Transverse colon (tissue), 4 donors: Measurements from ENCODE around the gene PAF1. TPM values are rescaled to one million over a fixed set of nuclear protein-coding genes. Genes with fewer than 3 reads are reported as not detected.

Experiments
- DNase-seq: peaks from one replicate; pipeline ENCODE4 v3.0.0-alpha.2; 2019
- H3K27ac ChIP-seq, 4 donors: fragments of 200-600 bp; sonication (generic); 2 replicates each; pipeline ENCODE4 v1.5.1; 2016 to 2018; ENCODE audit warnings: inconsistent platforms in 4 of 4
- H3K27me3 ChIP-seq: fragments of 200-600 bp; sonication (generic); 2 replicates; pipeline ENCODE4 v1.5.1; 2017; ENCODE audit warnings: inconsistent platforms
- H3K36me3 ChIP-seq, 4 donors: fragments of 200-600 bp; sonication (generic); 2 replicates each; pipeline ENCODE4 v1.5.1; 2017 to 2019; ENCODE audit warnings: inconsistent platforms in 4 of 4
- H3K4me1 ChIP-seq, 4 donors: fragments of 200-600 bp; sonication (generic); 2 replicates each; pipeline ENCODE4 v1.5.1; 2017 to 2020; ENCODE audit warnings: inconsistent platforms in 4 of 4
- H3K4me3 ChIP-seq, 4 donors: fragments of 200-600 bp; sonication (generic); 1 replicate in 1 of 4; 2 replicates in 3 of 4; pipeline versions ENCODE4 v1.5.1 to v1.6.1; 2017 to 2019; ENCODE audit warnings: inconsistent platforms in 4 of 4
- H3K9me3 ChIP-seq, 2 donors: fragments of 200-600 bp; sonication (generic); 2 replicates each; pipeline ENCODE4 v1.5.1; 2017 to 2019; ENCODE audit warnings: inconsistent platforms in 2 of 2
- CTCF ChIP-seq, 5 experiments: fragments of 200-600 bp in 3 of 5; fragments of 450-650 bp in 2 of 5; sonication (generic) in 3 of 5; IDR thresholded peaks; 1 replicate in 2 of 5; 2 replicates in 3 of 5; pipeline ENCODE4 v1.5.1; 2016 to 2017; ENCODE audit warnings: antibody characterized with exemption in 5 of 5, inconsistent platforms in 3 of 5, mild to moderate bottlenecking in 2 of 5, moderate library complexity in 1 of 5
- EP300 ChIP-seq: sonication (generic); formaldehyde crosslinking; IDR thresholded peaks from one replicate; pipeline ENCODE4 v1.6.1; 2017; ENCODE audit warnings: antibody characterized with exemption, low read depth
- POLR2A ChIP-seq: fragments of 450-650 bp; IDR thresholded peaks from one replicate; pipeline ENCODE4 v1.6.1; 2016; ENCODE audit warnings: antibody characterized with exemption, mild to moderate bottlenecking, moderate library complexity
- POLR2AphosphoS5 ChIP-seq, 3 donors: sonication (generic); formaldehyde crosslinking; IDR thresholded peaks; one replicate each; pipeline ENCODE4 v1.6.1; 2016; ENCODE audit warnings: antibody characterized with exemption in 3 of 3
- WGBS, 2 donors: methylation state at CpG; one replicate each; pipeline ENCODE4 v1.1.5; 2018; ENCODE audit warnings: low coverage in 1 of 2; 5-methylcytosine and 5-hydroxymethylcytosine counted together
- in situ Hi-C, 4 donors: fragments of 200-750 bp; cut with MboI; loops; one replicate each; pipeline versions ENCODE4 v1.15.0 to v1.15.1; 2017; ENCODE audit warnings: low sequenced_read_pairs in 3 of 4, low pct_ligation_motif_present in 1 of 4, low pct_unique_long_range_greater_than_20kb in 1 of 4
- intact Hi-C: fragments of 100-400 bp; cut with DNase I; formaldehyde crosslinking; loops from one replicate; pipeline ENCODE4 v1.15.1; 2023; ENCODE audit warnings: low total_unique reads
- total RNA-seq, 4 donors: library from RNA; depleted of rRNA; stranded (reverse); fragments of >200 nt; gene quantifications; one replicate each; pipeline ENCODE4 v1.1.0, GENCODE V29; 2016

Gene PAF1
- total RNA-seq, 4 donors from 2014 or later = 37.8 to 71.2 (median 43.0) TPM

DNA sequence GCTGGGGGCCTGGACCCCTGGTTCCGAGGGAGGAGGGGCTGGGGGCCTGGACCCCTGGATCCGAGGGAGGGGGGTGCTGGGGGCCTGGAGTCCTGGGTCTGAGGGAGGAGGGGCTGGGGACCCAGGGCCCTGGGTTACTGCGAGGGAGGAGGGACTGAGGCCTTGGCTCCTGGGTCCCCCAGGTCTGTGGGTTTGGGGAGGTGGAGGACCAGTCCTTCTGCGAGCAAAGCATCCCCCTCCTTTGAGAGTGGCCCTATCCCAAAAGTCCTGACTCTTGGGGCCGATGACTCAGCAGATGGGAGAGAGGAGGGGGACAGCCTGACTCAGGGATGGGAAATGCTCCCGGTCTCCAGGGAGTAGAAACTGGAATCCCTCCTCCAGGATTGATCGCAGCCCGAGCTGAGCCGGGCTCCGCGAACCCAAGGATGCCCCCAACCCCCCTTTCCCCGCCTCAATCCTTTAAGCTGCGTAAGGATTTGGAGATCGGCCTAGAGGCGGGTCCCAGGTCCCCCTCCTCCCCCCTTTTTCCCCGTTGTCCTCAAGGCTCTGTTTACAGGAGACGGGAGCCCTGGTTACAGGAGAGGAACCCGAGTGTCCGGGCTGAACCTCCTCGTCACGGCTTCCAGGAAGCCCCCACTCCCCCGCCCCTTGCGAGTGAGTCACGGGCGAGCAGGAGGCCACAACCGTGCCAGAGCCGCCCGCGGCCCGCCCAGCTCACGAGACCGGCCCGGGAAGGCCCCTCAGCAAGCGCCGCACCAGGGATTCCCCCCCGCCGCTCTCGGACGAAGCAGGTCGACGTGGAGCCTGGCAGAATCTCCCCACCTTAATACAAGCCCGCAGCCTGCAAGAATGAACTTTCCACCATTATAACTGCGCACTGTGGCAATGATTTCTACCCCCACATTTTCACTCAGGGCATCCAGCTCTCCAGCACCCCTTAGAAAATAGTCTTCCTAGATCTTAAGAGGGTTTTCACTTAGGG is 12.7 kb upstream of the PAF1 start:
- no peaks in the 10 kb centered on the region for H3K9me3 ChIP-seq
- peaks cover 39 to 72% (median 67%) of the 10 kb centered on the region in 4 donors for H3K4me1 ChIP-seq
- intact Hi-C loops = no loop called here
- in situ Hi-C loops = no loop called here
- no peak for TF ChIP-seq CTCF (IDR thresholded peaks at IDR 0.05)
- peak; percentile 99 for TF ChIP-seq EP300
- peak; percentile 85 for TF ChIP-seq POLR2A
- TF ChIP-seq POLR2AphosphoS5 (IDR thresholded peaks at IDR 0.05) = peak; percentile 92 to 96 (median 95)
- H3K4me3 ChIP-seq = peak overlapping the region; percentile 38 to 56 (median 46)
- H3K27me3 ChIP-seq = no peaks in the 10 kb centered on the region
- H3K36me3 ChIP-seq = peaks cover 0 to 13% (median 7%) of the 10 kb centered on the region in 4 donors
- WGBS, 2 donors = 1 to 5% methylated on average over 6 to 27 of the region's 43 CpGs
- peak overlapping the region; percentile 98 to 100 (median 99) for H3K27ac ChIP-seq
- DNase-seq = peak; percentile 99

GRCh38 chr19:39402346-39403300 is 11.7 kb upstream of the PAF1 start:
- peak; percentile 93 for DNase-seq
- Histone ChIP-seq H3K27me3 (no peaks in the 10 kb centered on the region), H3K9me3 (no peaks in the 10 kb centered on the region), H3K36me3 (peaks cover 0 to 3% (median under 1%) of the 10 kb centered on the region in 4 donors), H3K4me1 (peaks cover 48 to 82% (median 76%) of the 10 kb centered on the region in 4 donors), H3K27ac (peak overlapping the region; percentile 98 to 100 (median 99)), H3K4me3 (peak overlapping the region; percentile 38 to 56 (median 46))
- WGBS, 2 donors = 3% methylated on average over 57 of the region's 59 CpGs; no CpG with 5 or more reads in 1 of the 2 donors
- TF ChIP-seq EP300 (peak; percentile 90), POLR2A (peak; percentile 70), CTCF (IDR thresholded peaks at IDR 0.05) (no peak), POLR2AphosphoS5 (IDR thresholded peaks at IDR 0.05) (peak; percentile 85 to 89 (median 87))
- intact Hi-C loops = no loop called here
- in situ Hi-C loops = no loop called here

- 18% methylated on average over 23 of the region's 25 CpGs; no CpG with 5 or more reads in 1 of the 2 donors for WGBS, 2 donors
- H3K4me1 ChIP-seq = peaks cover 48 to 87% (median 77%) of the 10 kb centered on the region in 4 donors
- H3K9me3 ChIP-seq = no peaks in the 10 kb centered on the region
- no peaks in the 10 kb centered on the region for H3K27me3 ChIP-seq
- peak; percentile 90 for DNase-seq
- intact Hi-C loops (no loop called here), in situ Hi-C loops (no loop called here)
- H3K4me3 ChIP-seq = peak overlapping the region in 1 of 4 donors; percentile 38
- TF ChIP-seq POLR2A (peak; percentile 87), EP300 (peak; percentile 85), CTCF (IDR thresholded peaks at IDR 0.05) (no peak), POLR2AphosphoS5 (IDR thresholded peaks at IDR 0.05) (peak; percentile 69 to 90 (median 90))
- H3K36me3 ChIP-seq = no peaks in the 10 kb centered on the region
- H3K27ac ChIP-seq = peak overlapping the region; percentile 98 to 100 (median 99)
These were observed 10.8 kb upstream of the PAF1 start for GRCh38 chr19:39401549-39402345.
